ENCODE results near the gene MTIF3.

The MTIF3 gene

GRCh38 chr13:27455331-27455855, 5.0 kb upstream of the MTIF3 start:
- DNase-seq (ENCODE audit: low spot score), result peak; percentile 24

GRCh38 chr13:27450921-27451471, 632 bp upstream of the MTIF3 start:
- DNase-seq (ENCODE audit: low spot score), result peak; percentile 62

- no peak for DNase-seq (ENCODE audit: low spot score)
These were observed 1.2 kb downstream of the MTIF3 start for GRCh38 chr13:27449081-27449603.

- no peak for DNase-seq (ENCODE audit: low spot score)
These were observed 2.1 kb downstream of the MTIF3 start for GRCh38 chr13:27448308-27448707.

- DNase-seq (ENCODE audit: low spot score), result no peak
These were observed 3.3 kb downstream of the MTIF3 start for GRCh38 chr13:27446986-27447583.

GRCh38 chr13:27442797-27443196, 7.6 kb downstream of the MTIF3 start:
- no peak for DNase-seq (ENCODE audit: low spot score)

GRCh38 chr13:27442071-27442647, 8.2 kb downstream of the MTIF3 start:
- no peak for DNase-seq (ENCODE audit: low spot score)

- DNase-seq (ENCODE audit: low spot score), result no peak
These were observed 10.0 kb downstream of the MTIF3 start for GRCh38 chr13:27440408-27440807.

- DNase-seq (ENCODE audit: low spot score), result no peak
These were observed 13.2 kb downstream of the MTIF3 start for GRCh38 chr13:27437126-27437525.

GRCh38 chr13:27432611-27433210, 17.7 kb downstream of the MTIF3 start:
- DNase-seq (ENCODE audit: low spot score), result no peak

- DNase-seq (ENCODE audit: low spot score), result no peak
These were observed 18.2 kb downstream of the MTIF3 start for GRCh38 chr13:27432180-27432579.

GRCh38 chr13:27428160-27428559, 22.2 kb downstream of the MTIF3 start:
- DNase-seq (ENCODE audit: low spot score), result no peak

- no peak for DNase-seq (ENCODE audit: low spot score)
These were observed 22.7 kb downstream of the MTIF3 start for GRCh38 chr13:27427641-27428040.

- DNase-seq (ENCODE audit: low spot score), result peak; percentile 87
These were observed 24.3 kb downstream of the MTIF3 start for GRCh38 chr13:27425918-27426630.

GRCh38 chr13:27425158-27425917, 25.0 kb downstream of the MTIF3 start:
- no peak for DNase-seq (ENCODE audit: low spot score)

GRCh38 chr13:27424246-27425157, 25.9 kb downstream of the MTIF3 start, which contains the start of gene GTF3A:
GTF3A (plus strand) TSS chr13:27424619.
- DNase-seq (ENCODE audit: low spot score), result peak; percentile 93

GRCh38 chr13:27423333-27423732, 27.0 kb downstream of the MTIF3 start:
- peak; percentile 46 for DNase-seq (ENCODE audit: low spot score)

GRCh38 chr13:27421101-27421871, 29.1 kb downstream of the MTIF3 start:
- peak; percentile 23 for DNase-seq (ENCODE audit: low spot score)

- DNase-seq (ENCODE audit: low spot score), result no peak
These were observed 31.0 kb downstream of the MTIF3 start for GRCh38 chr13:27419328-27419727.

GRCh38 chr13:27415116-27415515, 35.2 kb downstream of the MTIF3 start:
- DNase-seq (ENCODE audit: low spot score), result no peak

Data from hematopoietic multipotent progenitor cell treated with erythropoietin and hydrocortisone succinate and interleukin-3 and kit ligand, for 17 days (in vitro differentiated cells).